Neutrophil (primary cell): ENCODE results near the gene CSRNP3.

Experiments used
- H3K27ac ChIP-seq: fragments of 200-600 bp; sonication (generic); 2 replicates; pipeline ENCODE4 v1.5.1; 2016; ENCODE audit warnings: mild to moderate bottlenecking, moderate library complexity
- H3K27me3 ChIP-seq: fragments of 200-600 bp; sonication (generic); 2 replicates; pipeline ENCODE4 v1.6.0; 2016; ENCODE audit warnings: mild to moderate bottlenecking
- H3K36me3 ChIP-seq: fragments of 200-600 bp; sonication (generic); 2 replicates; pipeline ENCODE4 v1.5.1; 2017
- H3K4me1 ChIP-seq, 2 experiments: fragments of 200-600 bp in 1 of 2; sonication (generic) in 1 of 2; 1 replicate in 1 of 2; 2 replicates in 1 of 2; pipeline versions ENCODE4 v1.5.1 to v1.6.1; 2013 to 2016; ENCODE audit warnings: low read depth in 1 of 2, low read length in 1 of 2, mild to moderate bottlenecking in 1 of 2, moderate library complexity in 1 of 2; ENCODE audit not compliant: control insufficient read depth in 1 of 2, insufficient read depth in 1 of 2
- H3K4me3 ChIP-seq, 2 experiments: fragments of 200-600 bp in 1 of 2; sonication (generic) in 1 of 2; 1 replicate in 1 of 2; 2 replicates in 1 of 2; pipeline ENCODE4 v1.5.1; 2013 to 2016; ENCODE audit warnings: low read depth in 1 of 2, low read length in 1 of 2, mild to moderate bottlenecking in 1 of 2, moderate library complexity in 1 of 2
- H3K9me3 ChIP-seq: fragments of 200-600 bp; sonication (generic); 2 replicates; pipeline ENCODE4 v1.5.1; 2016
- TF ChIP-seq, protein P1 (sequence below): fragments of 200-600 bp; sonication (generic); IDR thresholded peaks from 2 replicates; pipeline ENCODE4 v1.5.1; 2016; ENCODE audit warnings: antibody characterized with exemption

Gene CSRNP3

DNA sequence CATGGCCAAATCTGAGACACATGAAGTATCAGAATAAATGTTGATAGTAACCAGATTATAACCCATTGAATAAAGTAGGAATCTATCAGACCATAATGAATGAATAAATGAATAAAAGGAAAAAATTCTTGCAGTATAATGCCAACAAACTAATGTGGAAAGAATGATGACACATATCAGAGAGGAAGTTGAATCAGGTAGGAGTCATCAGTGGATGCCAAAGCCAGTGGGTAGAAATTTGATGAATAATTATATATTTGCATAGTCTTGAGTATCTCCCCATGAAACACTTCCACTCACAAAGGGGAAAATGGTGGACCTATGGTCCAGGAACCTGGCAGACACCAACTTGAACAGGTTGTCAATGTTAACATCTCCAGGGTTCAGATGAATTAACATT is 255.9 kb downstream of the CSRNP3 start:
- TF ChIP-seq, protein P1, sequence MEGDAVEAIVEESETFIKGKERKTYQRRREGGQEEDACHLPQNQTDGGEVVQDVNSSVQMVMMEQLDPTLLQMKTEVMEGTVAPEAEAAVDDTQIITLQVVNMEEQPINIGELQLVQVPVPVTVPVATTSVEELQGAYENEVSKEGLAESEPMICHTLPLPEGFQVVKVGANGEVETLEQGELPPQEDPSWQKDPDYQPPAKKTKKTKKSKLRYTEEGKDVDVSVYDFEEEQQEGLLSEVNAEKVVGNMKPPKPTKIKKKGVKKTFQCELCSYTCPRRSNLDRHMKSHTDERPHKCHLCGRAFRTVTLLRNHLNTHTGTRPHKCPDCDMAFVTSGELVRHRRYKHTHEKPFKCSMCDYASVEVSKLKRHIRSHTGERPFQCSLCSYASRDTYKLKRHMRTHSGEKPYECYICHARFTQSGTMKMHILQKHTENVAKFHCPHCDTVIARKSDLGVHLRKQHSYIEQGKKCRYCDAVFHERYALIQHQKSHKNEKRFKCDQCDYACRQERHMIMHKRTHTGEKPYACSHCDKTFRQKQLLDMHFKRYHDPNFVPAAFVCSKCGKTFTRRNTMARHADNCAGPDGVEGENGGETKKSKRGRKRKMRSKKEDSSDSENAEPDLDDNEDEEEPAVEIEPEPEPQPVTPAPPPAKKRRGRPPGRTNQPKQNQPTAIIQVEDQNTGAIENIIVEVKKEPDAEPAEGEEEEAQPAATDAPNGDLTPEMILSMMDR: no peak
- H3K4me3 ChIP-seq: no peak overlapping the region
- no peaks in the 10 kb centered on the region for H3K9me3 ChIP-seq
- H3K36me3 ChIP-seq: no peaks in the 10 kb centered on the region
- H3K27ac ChIP-seq: no peak overlapping the region
- H3K27me3 ChIP-seq: no peaks in the 10 kb centered on the region
- no peaks in the 10 kb centered on the region for H3K4me1 ChIP-seq
